ENCODE data around the gene MPRIP. TPM values are rescaled to one million over a fixed set of nuclear protein-coding genes. Genes with fewer than 3 reads are reported as not detected.

Gene MPRIP
- total RNA-seq, 4 donors from 2014 or later: 141 to 305 (median 291) TPM

- peak; percentile 98 to 100 (median 99) for DNase-seq
- peak overlapping the region; percentile 52 to 86 (median 69) for H3K27ac ChIP-seq
- H3K27me3 ChIP-seq: no peaks in the 10 kb centered on the region
- no peaks in the 10 kb centered on the region for H3K9me3 ChIP-seq
- no peaks in the 10 kb centered on the region for H3K36me3 ChIP-seq
- peak in 1 of 2 donors; percentile 71 for TF ChIP-seq POLR2A (IDR thresholded peaks at IDR 0.05)
- TF ChIP-seq, protein P1, sequence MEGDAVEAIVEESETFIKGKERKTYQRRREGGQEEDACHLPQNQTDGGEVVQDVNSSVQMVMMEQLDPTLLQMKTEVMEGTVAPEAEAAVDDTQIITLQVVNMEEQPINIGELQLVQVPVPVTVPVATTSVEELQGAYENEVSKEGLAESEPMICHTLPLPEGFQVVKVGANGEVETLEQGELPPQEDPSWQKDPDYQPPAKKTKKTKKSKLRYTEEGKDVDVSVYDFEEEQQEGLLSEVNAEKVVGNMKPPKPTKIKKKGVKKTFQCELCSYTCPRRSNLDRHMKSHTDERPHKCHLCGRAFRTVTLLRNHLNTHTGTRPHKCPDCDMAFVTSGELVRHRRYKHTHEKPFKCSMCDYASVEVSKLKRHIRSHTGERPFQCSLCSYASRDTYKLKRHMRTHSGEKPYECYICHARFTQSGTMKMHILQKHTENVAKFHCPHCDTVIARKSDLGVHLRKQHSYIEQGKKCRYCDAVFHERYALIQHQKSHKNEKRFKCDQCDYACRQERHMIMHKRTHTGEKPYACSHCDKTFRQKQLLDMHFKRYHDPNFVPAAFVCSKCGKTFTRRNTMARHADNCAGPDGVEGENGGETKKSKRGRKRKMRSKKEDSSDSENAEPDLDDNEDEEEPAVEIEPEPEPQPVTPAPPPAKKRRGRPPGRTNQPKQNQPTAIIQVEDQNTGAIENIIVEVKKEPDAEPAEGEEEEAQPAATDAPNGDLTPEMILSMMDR (IDR thresholded peaks at IDR 0.05): no peak
- H3K4me3 ChIP-seq: peak overlapping the region; percentile 45 to 84 (median 60)
- H3K4me1 ChIP-seq: peaks cover 0 to 43% (median 14%) of the 10 kb centered on the region in 4 donors
Measured at GRCh38 chr17:17041571-17042383, 480 bp upstream of the MPRIP start.

DNA sequence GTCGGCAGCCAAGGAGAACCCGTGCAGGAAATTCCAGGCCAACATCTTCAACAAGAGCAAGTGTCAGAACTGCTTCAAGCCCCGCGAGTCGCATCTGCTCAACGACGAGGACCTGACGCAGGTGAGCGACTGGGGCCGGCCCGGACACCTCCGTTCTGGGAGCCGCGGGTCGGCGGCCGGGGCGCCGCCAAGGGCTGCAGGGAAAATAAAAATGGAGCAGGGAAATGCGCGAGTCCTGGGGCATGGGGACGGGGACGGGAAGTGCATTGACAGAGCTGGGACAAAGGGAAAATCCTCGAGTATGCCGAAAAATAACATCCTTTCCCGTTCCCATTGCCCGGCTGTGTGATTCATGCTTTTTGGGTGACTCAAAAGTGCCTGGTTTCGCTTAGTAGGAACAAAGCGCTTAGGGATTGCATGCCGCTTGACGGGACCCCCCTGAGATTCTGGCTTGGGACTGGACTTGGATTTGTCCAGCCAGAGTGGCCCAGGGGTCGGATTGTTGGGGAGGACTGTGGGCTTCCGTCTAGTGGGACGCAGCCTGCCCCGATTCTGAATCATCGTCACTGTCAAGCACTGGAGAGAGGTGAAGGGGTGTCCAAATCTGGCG is 699 bp downstream of the MPRIP start:
- peak overlapping the region; percentile 48 to 86 (median 78) for H3K27ac ChIP-seq
- no peak for TF ChIP-seq POLR2A (IDR thresholded peaks at IDR 0.05)
- TF ChIP-seq, protein P1 (IDR thresholded peaks at IDR 0.05): no peak
- peak overlapping the region; percentile 51 to 84 (median 68) for H3K4me3 ChIP-seq
- no peaks in the 10 kb centered on the region for H3K27me3 ChIP-seq
- peak in 2 of 3 donors; percentile 53 to 69 for DNase-seq
- H3K4me1 ChIP-seq: peaks cover 0 to 48% (median 15%) of the 10 kb centered on the region in 4 donors
- H3K9me3 ChIP-seq: no peaks in the 10 kb centered on the region
- H3K36me3 ChIP-seq: no peaks in the 10 kb centered on the region

DNA sequence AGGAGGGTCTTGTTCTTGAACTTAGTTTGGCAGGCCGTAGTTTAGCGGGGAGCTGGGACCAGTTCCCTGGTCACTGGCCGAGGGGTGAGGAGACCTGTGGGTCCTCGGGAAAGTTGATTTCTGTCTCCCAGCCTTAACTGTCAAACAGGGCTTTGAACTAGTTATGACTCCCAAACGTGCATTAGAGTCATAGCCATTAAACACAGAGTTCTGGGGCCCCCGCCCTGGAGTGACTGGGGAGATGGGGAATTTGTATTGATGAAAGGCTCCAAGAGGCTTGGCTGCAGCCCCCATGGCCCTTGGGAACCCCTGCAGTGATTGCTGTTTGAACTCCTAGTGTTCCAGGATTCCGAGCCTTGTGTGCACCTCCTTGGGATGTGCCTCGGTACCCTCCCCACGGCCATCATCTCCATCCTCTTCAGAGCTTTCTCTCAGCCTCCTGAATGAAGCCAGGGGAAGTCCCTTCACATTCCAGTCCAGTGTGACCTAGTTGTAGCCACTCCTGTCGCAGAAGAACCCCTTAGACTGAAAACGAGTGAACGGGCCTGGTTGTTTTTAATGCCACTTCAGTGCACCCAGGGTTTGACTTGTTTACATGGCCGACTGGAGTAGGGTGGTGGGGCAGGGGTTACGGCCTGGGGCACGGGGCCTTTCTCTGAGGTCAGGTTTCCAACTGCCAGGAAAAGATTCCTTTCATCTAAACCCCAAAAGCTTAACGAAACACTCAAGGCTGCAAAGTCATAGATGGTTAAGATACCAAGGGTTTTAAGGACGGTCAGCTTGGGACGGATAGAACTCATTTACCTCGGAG is 1.4 kb downstream of the MPRIP start:
- H3K27me3 ChIP-seq: no peaks in the 10 kb centered on the region
- peak overlapping the region; percentile 51 to 84 (median 68) for H3K4me3 ChIP-seq
- H3K27ac ChIP-seq: peak overlapping the region; percentile 48 to 86 (median 78)
- no peaks in the 10 kb centered on the region for H3K36me3 ChIP-seq
- TF ChIP-seq, protein P1 (IDR thresholded peaks at IDR 0.05): no peak
- TF ChIP-seq POLR2A (IDR thresholded peaks at IDR 0.05): no peak
- H3K4me1 ChIP-seq: peaks cover 0 to 55% (median 15%) of the 10 kb centered on the region in 4 donors
- no peaks in the 10 kb centered on the region for H3K9me3 ChIP-seq
- peak in 2 of 3 donors; percentile 47 to 52 for DNase-seq

GRCh38 chr17:17044846-17045561 is 2.7 kb downstream of the MPRIP start:
- Histone ChIP-seq H3K27me3 (no peaks in the 10 kb centered on the region), H3K36me3 (no peaks in the 10 kb centered on the region), H3K27ac (peak overlapping the region; percentile 42 to 86 (median 78)), H3K9me3 (no peaks in the 10 kb centered on the region), H3K4me3 (peak overlapping the region in 3 of 4 donors; percentile 13 to 84 (median 84)), H3K4me1 (peaks cover 0 to 55% (median 15%) of the 10 kb centered on the region in 4 donors)
- DNase-seq: peak in 2 of 3 donors; percentile 51 to 52
- no peak for TF ChIP-seq POLR2A (IDR thresholded peaks at IDR 0.05)

GRCh38 chr17:17048106-17048505 is 5.8 kb downstream of the MPRIP start:
- no peaks in the 10 kb centered on the region for H3K9me3 ChIP-seq
- no peak overlapping the region for H3K4me3 ChIP-seq
- no peak overlapping the region for H3K27ac ChIP-seq
- peaks cover 12 to 72% (median 19%) of the 10 kb centered on the region in 4 donors for H3K4me1 ChIP-seq
- no peaks in the 10 kb centered on the region for H3K27me3 ChIP-seq
- peak in 1 of 3 donors; percentile 18 for DNase-seq
- H3K36me3 ChIP-seq: no peaks in the 10 kb centered on the region
- TF ChIP-seq, protein P1 (IDR thresholded peaks at IDR 0.05): no peak
- no peak for TF ChIP-seq POLR2A (IDR thresholded peaks at IDR 0.05)

Measured in Peyer's patch (tissue), 4 donors.